Fibroblast of mammary gland (primary cell): ENCODE results near the gene P3H4.
"Not testable (repeated sequence)": the region's sequence is repeated elsewhere in the genome, so short reads cannot be mapped to it uniquely, and the experiment has no call there.

ENCODE experiments used
- DNase-seq: peaks from one replicate; pipeline ENCODE4 v3.0.0-alpha.2; 2010; ENCODE audit warnings: low read depth
- H3K4me3 ChIP-seq: 2 replicates; pipeline ENCODE4 v1.5.1; 2011; ENCODE audit warnings: low read depth, mild to moderate bottlenecking, low read length, moderate library complexity; ENCODE audit not compliant: control insufficient read depth
- TF ChIP-seq, protein P1 (sequence below): conservative IDR thresholded peaks from 2 replicates; pipeline ENCODE4 v1.5.1; 2011; ENCODE audit warnings: low read depth, low read length, inconsistent platforms; ENCODE audit not compliant: control insufficient read depth, insufficient read depth

The P3H4 gene, protein sequence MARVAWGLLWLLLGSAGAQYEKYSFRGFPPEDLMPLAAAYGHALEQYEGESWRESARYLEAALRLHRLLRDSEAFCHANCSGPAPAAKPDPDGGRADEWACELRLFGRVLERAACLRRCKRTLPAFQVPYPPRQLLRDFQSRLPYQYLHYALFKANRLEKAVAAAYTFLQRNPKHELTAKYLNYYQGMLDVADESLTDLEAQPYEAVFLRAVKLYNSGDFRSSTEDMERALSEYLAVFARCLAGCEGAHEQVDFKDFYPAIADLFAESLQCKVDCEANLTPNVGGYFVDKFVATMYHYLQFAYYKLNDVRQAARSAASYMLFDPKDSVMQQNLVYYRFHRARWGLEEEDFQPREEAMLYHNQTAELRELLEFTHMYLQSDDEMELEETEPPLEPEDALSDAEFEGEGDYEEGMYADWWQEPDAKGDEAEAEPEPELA

DNA sequence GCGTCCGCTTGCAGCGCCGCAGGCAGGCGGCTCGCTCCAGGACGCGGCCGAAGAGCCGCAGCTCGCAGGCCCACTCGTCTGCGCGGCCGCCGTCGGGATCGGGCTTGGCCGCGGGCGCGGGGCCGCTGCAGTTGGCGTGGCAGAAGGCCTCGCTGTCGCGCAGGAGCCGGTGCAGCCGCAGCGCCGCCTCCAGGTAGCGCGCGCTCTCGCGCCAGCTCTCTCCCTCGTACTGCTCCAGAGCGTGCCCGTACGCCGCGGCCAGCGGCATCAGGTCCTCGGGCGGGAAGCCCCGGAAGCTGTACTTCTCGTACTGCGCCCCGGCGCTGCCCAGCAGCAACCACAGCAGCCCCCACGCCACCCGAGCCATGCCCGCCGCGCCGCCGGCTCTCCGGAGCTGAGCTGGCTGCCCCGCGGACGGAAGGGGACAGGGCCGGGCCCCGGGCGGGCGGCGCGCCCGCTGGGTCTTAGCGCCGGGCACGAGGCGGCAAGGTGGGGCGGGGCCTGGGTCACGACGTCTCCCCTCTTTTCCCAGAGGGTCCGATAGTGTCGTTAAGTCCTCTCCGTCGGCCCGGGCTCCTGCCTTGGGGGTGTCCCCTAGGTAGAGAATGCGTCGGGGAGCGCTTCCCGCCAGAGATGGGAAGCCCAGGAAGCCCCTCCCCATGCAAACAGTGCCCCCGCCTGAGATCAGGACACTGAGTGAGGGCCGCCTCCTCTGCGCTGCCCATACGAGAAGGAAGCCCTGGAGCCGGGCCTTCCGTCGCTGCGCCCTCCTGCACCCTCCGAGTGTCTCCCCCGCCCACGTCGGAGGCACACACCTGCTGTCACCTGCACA, at the start of gene P3H4:
Gene P3H4 (minus strand): TSS at position 401 of the 832 bp plus-strand sequence. CDS start 34 bp downstream, at position 367.
- peak; percentile 71 for DNase-seq
- H3K4me3 ChIP-seq, result peak within 1 kb of the TSS; percentile 76
- TF ChIP-seq, protein P1, sequence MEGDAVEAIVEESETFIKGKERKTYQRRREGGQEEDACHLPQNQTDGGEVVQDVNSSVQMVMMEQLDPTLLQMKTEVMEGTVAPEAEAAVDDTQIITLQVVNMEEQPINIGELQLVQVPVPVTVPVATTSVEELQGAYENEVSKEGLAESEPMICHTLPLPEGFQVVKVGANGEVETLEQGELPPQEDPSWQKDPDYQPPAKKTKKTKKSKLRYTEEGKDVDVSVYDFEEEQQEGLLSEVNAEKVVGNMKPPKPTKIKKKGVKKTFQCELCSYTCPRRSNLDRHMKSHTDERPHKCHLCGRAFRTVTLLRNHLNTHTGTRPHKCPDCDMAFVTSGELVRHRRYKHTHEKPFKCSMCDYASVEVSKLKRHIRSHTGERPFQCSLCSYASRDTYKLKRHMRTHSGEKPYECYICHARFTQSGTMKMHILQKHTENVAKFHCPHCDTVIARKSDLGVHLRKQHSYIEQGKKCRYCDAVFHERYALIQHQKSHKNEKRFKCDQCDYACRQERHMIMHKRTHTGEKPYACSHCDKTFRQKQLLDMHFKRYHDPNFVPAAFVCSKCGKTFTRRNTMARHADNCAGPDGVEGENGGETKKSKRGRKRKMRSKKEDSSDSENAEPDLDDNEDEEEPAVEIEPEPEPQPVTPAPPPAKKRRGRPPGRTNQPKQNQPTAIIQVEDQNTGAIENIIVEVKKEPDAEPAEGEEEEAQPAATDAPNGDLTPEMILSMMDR, result peak; percentile 40

DNA sequence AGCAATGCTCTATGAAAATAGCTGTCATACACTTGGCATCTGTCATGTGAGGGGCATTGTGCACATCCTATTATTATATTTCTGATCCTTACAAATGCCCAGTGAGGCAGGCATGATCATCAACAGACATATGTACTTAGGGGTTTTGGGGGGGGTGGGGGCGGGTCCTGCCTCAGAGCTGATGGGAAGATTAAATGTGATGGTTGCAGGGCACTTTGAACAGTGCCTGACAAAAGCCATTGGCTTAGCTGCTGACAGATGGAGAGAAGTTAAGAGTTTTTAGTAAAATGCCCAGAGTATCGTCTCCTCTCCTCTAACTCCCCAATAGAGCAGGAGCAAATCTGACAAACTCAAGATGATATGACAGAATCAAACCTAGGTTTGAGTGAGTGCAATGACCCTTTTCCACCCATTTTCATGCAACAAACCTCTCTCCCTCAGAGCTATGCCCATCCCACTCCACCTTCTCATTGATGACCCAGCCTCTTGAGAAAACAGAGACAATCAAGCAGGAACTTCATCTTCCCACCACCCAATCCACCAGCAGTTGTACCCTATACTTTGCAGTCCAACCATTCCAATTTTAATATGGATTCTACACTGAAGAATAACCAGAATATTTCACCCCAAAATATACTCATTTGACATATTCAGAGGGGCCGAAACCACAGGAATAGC, 48.6 kb upstream of the P3H4 start:
- H3K4me3 ChIP-seq, result no peak overlapping the region
- DNase-seq, result no peak
- TF ChIP-seq, protein P1, result no peak

DNA sequence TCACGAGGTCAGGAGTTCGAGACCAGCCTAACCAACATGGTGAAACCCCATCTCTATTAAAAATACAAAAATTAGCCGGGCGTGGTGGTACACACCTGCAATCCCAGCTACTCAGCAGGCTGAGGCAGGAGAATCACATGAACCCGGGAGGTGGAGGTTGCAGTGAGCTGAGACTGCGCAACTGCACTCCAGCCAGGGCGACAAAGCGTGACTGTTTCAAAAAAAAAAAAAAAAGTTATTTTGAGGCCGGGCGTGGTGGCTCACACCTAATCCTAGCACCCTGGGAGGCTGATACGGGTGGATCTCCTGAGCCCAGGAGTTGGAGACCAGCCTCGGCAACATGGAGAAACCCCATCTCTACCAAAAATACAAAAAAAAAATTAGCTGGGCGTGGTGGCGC, 39.6 kb upstream of the P3H4 start:
- not testable (repeated sequence) for H3K4me3 ChIP-seq, DNase-seq

DNA sequence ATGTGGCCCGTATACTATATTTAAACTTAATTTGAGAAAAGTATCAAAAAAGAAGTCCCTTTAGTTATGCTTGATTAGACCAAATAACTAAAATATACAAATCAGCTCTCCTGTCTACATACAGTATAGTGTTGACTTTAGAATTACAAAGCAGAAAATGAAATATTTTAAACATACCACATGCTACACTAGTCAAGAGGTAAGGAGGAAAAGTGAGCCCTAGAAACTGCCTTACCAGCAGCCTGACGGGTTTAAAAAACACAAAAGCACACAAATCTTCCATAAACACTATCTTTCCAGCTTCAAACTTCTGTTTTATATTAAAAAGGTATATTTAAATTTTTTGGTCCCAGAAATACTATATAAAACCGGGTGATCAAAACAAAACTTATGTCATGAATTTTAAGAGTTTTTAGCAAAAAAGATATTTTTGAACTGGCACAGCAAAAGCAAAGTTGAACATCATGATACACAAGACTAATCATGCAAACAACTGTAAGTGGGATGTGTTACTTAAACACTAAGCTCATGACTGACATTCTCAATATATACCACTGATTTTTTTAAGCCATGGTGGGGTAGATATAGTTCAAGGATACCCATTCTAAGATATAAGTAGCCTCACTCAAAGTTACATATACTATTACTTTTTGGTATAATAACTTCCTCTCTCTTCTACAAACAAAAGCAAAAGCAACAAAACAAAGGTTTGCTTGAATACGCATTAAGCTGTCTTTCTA, 37.7 kb upstream of the P3H4 start:
- TF ChIP-seq, protein P1, result no peak
- DNase-seq, result no peak
- no peak overlapping the region for H3K4me3 ChIP-seq

DNA sequence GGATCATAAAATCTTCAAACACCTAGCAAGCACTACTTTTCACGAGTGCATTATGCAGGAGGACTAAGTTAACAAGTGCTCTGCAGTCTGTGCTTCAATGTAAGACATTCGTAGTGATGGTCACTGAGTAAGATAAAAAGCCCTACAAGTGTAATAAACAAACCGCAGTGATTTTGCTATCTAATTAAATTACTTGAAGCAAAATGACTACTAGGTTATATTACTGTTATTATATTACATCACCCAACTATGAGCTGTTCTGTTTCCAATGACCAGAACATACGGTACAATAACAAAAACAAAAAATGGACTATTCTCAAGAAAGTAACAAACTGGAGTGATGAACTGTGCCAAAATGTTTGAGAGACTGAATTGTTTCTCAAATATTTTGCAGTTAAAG, 37.0 kb upstream of the P3H4 start:
- H3K4me3 ChIP-seq, result no peak overlapping the region
- TF ChIP-seq, protein P1, result no peak
- DNase-seq, result peak; percentile 64

DNA sequence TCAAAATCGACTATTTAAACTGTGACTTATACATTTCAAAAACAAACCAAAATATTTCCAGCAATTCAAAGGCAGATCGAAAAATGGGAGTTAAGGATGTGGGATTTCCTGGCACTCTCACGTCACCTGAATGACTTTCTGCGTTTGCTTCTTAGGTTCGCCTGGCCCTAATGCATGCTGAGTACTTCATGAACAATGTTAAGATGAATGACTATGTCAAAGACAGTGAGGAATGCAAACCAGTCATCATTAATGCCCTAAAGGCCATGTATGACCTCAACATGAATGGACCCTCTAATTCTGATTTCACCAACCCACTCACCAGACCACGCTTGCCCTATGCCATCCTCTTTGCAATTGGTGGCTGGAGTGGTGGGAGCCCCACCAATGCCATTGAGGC, 33.2 kb upstream of the P3H4 start:
- DNase-seq, result no peak
- TF ChIP-seq, protein P1, result no peak
- no peak overlapping the region for H3K4me3 ChIP-seq

DNA sequence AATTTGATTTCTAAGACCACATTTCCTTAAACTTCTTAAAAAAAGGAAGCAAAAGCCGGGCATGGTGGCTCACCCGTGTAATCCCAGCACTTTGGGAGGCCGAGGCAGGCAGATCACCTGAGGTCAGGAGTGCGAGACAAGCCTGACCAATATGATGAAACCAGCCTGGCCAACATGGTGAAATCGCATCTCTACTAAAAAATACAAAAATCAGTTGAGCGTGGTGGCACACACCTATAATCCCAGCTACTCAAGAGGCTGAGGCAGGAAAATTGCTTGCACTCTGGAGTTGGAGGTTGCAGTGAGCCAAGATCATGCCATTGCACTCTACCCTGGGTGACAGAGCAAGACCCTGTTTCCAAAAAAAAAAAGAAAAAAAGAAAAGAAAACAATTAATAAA, 29.0 kb upstream of the P3H4 start:
- DNase-seq, H3K4me3 ChIP-seq: not testable (repeated sequence)

DNA sequence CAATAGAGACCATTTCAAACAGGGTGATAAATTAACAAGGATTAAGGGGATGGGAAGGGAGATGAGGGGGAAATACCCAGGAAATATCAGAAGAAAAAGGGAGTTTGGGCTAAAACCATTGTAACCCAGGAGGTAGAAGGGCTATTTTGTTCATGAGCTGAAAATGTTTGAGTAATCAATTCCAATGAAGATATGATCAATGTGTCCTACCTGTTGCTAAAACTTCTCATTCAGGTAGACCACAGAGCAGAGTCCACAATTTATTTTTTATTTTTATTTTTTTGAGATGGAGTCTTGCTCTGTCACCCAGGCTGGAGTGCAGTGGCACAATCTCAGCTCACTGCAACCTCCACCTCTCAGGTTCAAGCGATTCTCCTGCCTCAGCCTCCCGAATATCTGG, 27.7 kb upstream of the P3H4 start:
- H3K4me3 ChIP-seq, DNase-seq: not testable (repeated sequence)
